ENCODE measurements around the gene SORCS2. TPM values are rescaled to one million over a fixed set of nuclear protein-coding genes. Genes with fewer than 3 reads are reported as not detected.

Gene SORCS2
- total RNA-seq, 1 donor from 2014 or later, result 9.6 TPM

- DNase-seq (ENCODE audit: low spot score), result no peak
Measured at GRCh38 chr4:7411896-7412553, 219.7 kb downstream of the SORCS2 start.

- no peak for DNase-seq (ENCODE audit: low spot score)
Measured at GRCh38 chr4:7412554-7412912, 220.2 kb downstream of the SORCS2 start.

- DNase-seq (ENCODE audit: low spot score), result no peak
Measured at GRCh38 chr4:7414046-7414445, 221.7 kb downstream of the SORCS2 start.

- no peak for DNase-seq (ENCODE audit: low spot score)
Measured at GRCh38 chr4:7414736-7415510, 222.6 kb downstream of the SORCS2 start.

- no peak for DNase-seq (ENCODE audit: low spot score)
Measured at GRCh38 chr4:7415927-7416686, 223.8 kb downstream of the SORCS2 start.

GRCh38 chr4:7416745-7417432 lies 224.6 kb downstream of the SORCS2 start:
- DNase-seq (ENCODE audit: low spot score), result no peak

- DNase-seq (ENCODE audit: low spot score), result no peak
Measured at GRCh38 chr4:7417639-7418038, 225.3 kb downstream of the SORCS2 start.

- DNase-seq (ENCODE audit: low spot score), result no peak
Measured at GRCh38 chr4:7418131-7418943, 226.0 kb downstream of the SORCS2 start.

- no peak for DNase-seq (ENCODE audit: low spot score)
Measured at GRCh38 chr4:7419961-7420660, 227.8 kb downstream of the SORCS2 start.

GRCh38 chr4:7420661-7421040 lies 228.3 kb downstream of the SORCS2 start:
- DNase-seq (ENCODE audit: low spot score), result no peak

GRCh38 chr4:7421356-7422150 lies 229.2 kb downstream of the SORCS2 start:
- no peak for DNase-seq (ENCODE audit: low spot score)

GRCh38 chr4:7422151-7422897 lies 230.0 kb downstream of the SORCS2 start:
- DNase-seq (ENCODE audit: low spot score), result no peak

GRCh38 chr4:7422898-7423180 lies 230.5 kb downstream of the SORCS2 start:
- no peak for DNase-seq (ENCODE audit: low spot score)

- DNase-seq (ENCODE audit: low spot score), result no peak
Measured at GRCh38 chr4:7423391-7423790, 231.1 kb downstream of the SORCS2 start.

GRCh38 chr4:7423801-7424552 lies 231.6 kb downstream of the SORCS2 start:
- DNase-seq (ENCODE audit: low spot score), result no peak

GRCh38 chr4:7424553-7425111 lies 232.3 kb downstream of the SORCS2 start:
- no peak for DNase-seq (ENCODE audit: low spot score)

- no peak for DNase-seq (ENCODE audit: low spot score)
Measured at GRCh38 chr4:7425124-7425523, 232.8 kb downstream of the SORCS2 start.

Data from umbilical cord (tissue), 2 donors.